ENCODE data around the gene TMEM183A.
"Not testable (repeated sequence)": the region's sequence is repeated elsewhere in the genome, so short reads cannot be mapped to it uniquely, and the experiment has no call there.

Gene TMEM183A

DNA sequence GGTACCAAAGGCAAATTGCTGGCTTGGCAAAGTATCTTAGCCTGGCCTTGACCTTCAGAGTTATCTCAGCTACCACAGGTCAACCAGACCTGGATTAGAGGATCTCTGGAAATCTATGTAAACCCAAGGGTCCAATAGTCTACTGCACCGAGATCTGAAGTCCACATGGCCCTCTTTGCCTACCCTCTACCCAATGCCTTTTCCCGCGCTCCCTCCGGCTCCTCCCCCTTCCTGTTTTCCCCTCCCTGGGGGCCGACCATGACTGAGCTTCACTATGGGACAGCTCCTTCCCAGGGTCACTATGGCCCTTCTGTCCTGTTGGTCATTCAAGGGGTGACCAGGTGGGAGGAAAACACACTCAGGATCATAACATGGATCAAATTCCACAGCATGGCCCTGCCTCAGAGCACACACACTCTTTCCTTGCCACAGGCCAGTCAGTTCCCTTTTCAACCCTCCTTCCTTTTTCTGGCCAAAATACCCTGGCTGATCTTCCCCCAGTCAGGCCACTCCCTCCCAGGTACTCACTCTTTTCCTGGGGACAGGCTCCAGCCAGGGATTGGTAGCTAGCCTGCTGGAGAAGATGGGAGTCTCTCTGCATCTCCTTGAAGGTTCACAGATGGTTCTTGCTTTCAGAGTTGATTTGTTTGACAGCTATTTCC, 19.1 kb upstream of the TMEM183A start:
- no peak for FAIRE-seq

DNA sequence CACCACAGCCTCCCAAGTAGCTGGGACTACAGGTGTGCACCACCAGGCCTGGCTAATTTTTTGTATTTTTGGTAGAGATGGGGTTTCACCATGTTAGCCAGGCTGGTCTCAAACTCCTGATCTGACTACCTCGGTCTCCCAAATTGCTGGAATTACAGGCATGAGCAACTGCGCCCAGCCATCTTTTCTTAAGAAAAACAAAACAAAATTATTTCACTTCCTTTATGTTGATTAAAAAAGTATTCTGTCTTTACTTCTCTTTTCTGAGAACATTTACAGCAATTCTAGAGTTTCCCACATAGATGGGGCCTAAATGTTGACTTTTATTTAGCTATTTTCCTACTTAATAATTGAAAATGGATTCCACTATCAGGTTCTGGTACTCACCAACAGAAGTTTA, 17.3 kb upstream of the TMEM183A start:
- no peak for FAIRE-seq

DNA sequence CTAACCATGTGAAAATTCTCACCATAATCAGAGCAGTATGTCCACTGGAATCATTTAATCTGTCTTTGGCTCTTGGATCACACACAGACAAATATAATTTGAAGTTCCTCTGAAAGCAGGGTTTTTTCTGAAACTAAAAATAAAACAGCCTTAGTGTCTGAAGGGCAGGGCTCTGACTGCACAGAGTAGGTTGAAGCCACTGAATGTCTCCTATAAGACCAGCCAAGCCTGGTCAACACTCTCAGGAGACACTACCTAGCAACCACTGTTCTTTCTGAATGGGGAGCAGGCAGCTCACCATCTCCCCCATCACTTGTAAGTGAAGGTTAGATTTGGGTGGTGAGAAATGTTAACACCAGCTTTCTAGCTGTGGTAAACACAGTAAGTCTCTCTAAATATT, 16.1 kb upstream of the TMEM183A start:
- no peak for FAIRE-seq

DNA sequence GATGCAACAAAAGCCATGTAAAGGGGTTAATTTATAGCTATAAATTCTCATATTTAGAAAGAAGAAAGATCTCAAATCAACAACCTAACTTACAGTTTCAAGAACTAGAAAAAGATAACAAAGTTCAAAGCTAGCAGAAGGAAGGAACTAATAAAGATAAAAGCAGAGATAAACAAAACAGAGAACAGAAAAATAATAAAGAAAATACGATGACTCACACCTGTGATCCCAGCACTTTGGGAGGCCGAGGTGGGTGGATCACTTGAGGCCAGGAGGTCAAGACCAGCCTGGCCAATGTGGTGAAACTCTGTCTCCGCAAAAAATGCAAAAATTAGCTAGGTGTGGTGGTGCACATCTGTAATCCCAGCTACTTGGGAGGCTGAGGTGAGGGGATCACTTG, 12.4 kb upstream of the TMEM183A start:
- no peak for FAIRE-seq

DNA sequence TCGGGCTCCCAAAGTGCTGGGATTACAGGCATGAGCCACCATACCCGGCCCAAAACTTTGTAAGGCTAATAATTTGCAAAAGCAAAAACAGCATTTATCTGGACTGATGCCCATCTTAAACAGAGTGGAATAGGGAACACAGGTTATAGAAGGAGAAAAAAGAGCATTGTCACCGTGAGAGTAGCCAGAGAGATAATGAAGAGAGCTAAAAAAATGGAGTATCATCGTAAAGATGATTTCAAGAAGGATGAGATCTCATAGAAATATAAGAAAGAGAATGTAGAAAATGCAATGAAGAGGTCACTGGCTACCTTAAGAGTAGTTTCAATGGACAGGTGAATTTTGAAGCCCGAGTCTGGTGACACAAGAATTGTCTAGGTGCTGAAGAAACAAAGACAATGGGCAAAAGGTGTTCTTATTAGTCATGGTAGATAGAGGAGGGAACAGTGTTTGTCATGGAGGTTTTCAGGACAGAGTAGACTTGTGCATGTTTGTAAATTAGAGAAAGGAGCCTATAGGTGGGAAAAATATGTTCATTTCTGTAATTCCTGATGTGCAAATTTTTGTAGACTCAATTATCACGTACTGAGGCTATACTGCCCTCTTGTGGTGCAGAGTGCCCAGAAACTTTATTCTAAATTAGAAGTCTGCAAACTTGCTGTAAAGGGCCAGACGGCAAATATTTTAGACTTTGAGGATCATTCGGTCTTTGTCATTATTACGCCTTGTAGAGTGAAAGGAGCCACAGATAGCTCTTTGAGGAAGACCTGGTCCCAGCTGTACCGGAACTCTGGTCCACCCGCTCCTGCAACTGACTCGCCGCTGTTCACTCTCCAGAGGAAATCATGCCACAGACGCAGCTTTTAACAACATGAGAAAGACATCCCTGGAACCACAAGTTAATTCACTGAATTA, 8.1 kb upstream of the TMEM183A start:
- FAIRE-seq, result peak; percentile 46

DNA sequence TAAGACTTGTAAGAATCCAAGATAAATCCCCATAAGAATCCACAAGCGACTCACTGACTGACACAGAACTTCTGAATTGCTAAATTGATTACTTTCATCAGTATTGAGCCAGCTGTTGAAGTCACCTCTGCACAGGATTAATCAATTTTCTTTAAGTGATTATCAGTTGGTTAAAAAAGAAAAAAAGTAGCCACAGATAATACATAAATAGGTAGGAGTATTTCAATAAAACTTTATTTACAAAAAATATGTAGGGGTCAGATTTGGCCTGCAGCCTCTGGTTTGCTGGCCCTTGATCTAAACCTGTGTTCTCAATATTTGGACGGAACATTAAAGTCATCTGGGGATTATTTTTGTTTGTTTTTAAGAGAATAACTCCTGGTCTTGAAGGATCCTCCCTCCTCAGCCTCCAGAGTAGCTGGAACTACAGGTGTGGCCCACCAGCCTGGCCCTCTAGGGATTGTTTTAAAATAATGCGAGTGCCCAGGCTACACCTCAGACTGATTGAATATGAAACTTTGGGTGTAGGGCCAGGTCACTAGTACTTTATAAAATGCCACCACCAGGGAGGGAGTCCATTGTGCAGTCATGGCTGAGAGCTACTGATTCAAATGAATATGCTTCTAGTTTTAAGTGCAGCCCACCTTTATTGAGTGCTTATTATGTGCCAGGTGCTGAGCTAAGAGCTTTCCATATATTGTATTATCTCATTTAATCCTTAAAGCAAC, 6.8 kb upstream of the TMEM183A start:
- no peak for FAIRE-seq

DNA sequence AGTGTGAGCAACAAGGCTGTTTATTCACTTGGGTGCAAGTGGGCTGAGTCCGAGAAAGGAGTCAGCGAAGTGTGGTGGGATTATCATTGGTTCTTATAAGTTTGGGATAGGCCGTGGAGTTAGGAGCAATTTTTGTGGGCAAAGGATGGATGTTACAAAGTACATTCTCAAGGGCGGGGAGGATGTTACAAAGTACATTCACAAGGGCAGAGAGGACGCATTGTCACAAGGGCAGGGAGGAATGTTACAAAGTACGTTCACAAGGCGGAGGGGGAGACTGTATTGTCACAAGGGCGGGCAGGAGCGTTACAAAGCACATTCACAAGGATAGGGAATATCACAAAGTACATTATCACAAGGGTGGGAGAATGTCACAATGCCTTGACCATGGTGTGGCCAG, 5.2 kb upstream of the TMEM183A start:
- FAIRE-seq, result no peak

DNA sequence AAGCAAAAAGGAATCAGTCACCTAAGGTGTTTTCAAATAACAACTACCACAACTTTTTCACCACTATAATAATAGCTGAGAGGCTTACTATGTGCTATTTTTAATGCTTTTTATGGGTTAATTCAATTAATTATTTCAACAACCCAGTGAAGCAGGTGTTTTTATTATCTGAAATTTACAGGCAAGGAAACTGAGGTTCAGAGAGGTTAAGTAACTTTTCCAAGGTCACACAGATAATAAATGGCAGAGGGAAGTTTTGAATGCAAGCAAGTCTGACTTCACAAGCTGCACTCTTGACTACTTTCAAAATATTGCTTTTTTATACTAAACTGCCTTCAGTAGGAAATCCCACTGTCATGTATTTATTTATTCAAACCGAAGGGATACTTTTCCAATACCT, 4.2 kb upstream of the TMEM183A start:
- FAIRE-seq, result no peak

DNA sequence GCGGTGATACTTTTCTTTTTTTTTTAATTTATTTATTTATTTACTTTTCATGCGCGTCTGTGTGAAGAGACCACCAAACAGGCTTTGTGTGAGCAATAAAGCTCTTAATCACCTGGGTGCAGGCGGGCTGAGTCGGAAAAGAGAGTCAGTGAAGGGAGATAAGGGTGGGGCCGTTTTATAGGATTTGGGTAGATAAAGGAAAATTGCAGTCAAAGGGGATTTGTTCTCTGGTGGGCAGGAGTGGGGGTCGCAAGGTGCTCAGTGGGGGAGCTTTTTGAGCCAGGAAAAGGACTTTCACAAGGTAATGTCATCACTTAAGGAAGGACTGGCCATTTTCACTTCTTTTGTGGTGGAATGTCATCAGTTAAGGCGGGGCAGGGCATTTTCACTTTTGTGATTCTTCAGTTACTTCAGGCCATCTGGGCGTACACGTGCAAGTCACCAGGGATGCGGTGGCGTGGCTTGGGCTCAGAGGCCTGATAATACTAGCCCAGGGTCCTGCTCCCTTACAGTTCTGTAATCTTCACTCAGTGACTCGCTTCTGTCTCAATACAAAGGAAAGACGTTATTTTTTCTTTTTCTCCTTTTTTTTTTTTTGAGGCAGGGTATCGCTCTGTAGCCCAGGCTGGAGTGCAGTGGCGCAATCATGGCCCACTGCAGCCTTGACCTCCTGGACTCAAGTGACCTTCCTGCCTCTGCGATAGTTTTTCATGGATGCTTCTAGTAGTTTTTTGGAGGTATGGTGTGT, 1.6 kb upstream of the TMEM183A start:
- FAIRE-seq, result not testable (repeated sequence)

DNA sequence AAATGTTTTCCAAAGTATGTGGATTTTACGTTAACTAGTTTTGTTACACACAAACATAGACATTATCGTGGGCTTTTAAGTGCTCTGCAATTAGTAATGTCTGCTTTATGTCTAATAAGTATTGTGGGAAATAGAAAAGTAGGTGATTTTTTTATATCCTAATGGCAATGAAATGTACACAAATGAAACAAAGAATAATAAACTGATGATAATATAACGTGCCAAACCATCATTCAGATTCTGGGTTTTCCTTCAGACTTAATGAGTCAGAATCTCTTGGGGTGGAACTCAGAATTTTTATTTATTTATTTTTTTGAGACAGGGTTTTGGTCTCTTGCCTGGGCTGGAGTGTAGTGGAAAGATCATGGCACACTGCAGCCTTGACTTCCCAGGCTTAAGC, 2.0 kb downstream of the TMEM183A start:
- FAIRE-seq, result no peak

DNA sequence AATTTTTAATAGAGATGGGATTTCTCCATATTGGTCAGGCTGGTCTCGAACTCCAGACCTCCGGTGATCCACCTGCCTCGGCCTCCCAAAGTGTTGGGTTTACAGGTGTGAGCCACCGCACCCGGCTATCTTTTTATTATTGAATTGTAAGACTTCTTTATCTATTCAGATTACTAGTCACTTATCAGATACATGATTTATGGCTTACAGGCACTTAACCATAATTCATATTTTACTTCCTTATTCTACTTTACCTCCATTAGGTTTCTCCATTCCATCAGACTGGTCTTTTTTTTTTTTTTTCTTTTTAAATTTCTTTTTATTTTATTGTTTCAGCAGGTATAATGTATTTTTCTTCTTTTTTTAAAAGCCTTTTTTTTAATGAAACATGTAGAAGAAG, 4.4 kb downstream of the TMEM183A start:
- no peak for FAIRE-seq

DNA sequence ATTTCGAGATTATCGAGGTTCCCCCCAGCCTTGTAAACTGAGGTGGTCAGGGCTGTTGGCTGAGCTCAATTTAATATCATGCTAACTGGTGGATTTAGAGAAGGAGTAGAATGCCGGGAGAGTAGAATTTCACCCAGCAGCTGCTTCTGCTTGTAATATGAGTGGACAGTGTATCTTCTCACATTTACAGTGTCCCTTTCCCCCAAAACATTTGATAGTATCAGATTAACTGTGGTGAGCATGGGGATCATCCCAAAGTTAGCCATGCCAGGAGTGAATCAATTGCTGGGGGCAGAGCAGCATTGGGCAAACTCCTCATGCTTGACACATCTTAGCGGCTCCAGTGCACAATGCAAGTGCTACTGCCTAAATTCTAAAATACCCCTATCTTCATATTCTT, 9.9 kb downstream of the TMEM183A start:
- no peak for FAIRE-seq

DNA sequence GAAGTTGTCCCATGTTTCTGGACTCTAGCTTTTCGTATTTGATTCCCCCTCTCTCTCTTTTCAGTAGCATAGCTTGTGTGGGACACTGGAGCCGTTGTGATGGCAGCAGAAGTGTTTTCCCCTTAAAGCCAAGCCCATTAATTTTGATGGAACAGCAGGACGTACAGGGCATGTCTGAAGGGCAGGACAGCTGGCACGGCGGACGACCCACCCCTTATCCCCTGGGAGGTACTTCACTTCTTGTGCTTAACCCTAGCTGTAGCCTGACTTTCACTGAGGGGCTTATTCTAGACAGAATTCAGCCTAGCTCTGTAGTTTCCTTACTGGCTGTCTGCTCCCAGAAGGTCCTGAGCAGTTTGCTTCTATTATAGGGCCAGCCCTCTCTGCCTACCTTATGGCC, 10.5 kb downstream of the TMEM183A start:
- no peak for FAIRE-seq

DNA sequence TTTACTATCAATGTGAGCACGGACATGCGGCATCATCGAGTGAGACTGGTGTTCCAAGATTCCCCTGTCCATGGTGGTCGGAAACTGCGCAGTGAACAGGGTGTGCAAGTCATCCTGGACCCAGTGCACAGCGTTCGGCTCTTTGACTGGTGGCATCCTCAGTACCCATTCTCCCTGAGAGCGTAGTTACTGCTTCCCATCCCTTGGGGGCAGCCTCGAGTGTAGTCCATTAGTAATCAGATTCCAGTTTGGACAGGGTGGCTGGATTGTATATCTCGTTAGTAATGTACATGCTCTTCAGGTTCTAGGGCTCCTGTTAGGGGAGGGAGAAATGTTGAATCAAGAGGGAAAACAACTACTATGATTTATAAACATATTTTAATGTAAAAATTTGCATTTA, 15.7 kb downstream of the TMEM183A start:
- FAIRE-seq, result not testable (repeated sequence)

DNA sequence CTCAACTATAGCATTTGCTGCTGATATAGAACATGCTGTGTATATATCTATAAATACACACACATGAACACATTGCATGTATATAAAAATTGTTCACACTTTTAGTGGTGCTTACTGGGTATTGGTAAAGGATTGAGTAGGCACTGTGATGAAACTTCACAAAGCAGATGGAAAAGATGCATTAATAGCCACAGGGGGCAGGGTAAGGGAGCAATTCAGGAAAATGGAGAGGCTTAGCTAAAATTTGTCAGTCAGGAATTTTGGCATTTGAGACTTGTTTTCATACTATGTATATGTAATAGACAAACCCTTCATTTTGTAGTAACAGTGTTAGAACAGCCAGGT, 18.5 kb downstream of the TMEM183A start:
- FAIRE-seq, result no peak

DNA sequence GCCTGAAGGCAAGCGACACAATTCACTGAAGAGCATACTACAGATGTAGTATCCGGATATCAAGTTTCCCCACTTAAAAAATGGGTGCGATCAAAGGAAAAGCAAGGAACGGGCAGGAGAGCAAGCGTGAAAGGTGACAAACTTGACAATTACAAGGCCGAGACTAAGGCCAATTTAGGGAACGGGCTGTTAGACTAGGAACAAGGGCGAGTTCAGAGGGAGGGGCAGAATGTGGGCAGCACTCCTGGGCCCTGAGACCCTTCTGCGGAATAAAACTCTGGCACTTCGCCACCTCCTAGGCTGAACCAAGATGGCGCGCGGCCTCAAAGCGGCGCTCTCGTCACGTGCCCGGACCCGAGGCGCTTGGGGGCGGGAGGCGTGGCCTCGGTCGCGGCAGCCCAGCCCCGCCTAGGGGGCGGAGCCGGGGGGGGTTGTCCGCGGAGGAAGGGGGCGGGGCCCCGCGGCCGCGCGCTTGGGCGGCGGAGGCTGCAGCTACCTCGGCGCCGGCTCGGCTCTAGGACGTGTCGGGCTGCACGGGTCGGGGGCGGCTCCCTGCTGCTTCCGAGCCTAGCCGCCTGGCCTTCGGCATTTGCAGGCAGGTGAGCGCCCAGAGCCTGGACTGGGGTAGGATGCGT, 19.0 kb downstream of the TMEM183A start, which contains the start of gene PPFIA4:
Gene PPFIA4, plus strand, starts transcription at position 461 of the 635 bp plus-strand sequence. CDS start 12,518 bp downstream, outside the sequence.
- FAIRE-seq, result no peak

DNA sequence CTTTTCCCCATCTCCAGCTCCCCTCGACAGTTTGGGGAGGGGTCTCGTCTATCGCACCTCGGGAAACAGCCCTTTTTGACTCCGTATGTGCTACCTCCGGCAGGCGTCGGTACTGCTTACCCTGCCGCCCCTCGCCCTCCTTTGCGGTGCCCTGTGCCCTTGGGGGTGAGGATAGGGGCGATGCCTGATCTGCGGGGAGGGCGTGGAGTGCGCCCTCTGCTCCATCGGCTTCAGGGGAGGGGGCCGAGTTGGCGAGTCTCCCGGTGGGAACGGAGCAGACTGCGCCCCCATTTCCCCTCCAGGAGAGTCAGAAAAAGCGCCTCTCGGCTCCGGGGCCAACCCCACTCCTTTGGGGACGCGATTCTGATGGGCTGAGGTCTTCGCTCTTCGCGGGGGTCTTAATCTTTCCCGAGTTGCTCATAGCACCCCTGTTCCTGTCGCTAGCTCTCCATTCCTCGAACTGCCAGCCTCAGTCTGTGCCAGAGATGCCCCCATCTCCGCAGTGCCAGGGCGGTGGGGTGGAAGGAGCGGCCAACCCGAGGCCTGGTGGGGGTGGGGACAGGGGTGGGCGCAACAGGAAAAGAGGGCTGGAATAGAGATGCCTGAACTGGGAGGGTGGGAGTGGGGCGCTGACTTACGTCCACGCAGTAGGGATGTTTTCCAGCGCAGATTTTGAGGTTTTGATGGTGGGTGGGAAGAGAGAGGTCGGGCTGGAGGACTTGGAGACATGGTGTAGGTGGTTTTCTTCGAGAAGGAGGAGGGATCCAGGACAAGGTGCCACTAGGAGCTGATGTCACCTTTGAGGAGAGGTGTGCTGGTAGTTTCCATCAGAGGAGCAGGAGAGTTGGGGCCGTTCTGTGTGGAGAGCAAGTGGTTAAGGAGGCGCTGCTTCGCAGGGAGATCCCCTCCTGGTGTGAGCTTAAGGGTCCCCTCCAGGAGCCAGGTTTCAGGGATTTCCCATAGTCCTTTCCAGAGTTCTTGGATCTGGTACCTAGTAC, 19.8 kb downstream of the TMEM183A start:
- FAIRE-seq, result no peak

DNA sequence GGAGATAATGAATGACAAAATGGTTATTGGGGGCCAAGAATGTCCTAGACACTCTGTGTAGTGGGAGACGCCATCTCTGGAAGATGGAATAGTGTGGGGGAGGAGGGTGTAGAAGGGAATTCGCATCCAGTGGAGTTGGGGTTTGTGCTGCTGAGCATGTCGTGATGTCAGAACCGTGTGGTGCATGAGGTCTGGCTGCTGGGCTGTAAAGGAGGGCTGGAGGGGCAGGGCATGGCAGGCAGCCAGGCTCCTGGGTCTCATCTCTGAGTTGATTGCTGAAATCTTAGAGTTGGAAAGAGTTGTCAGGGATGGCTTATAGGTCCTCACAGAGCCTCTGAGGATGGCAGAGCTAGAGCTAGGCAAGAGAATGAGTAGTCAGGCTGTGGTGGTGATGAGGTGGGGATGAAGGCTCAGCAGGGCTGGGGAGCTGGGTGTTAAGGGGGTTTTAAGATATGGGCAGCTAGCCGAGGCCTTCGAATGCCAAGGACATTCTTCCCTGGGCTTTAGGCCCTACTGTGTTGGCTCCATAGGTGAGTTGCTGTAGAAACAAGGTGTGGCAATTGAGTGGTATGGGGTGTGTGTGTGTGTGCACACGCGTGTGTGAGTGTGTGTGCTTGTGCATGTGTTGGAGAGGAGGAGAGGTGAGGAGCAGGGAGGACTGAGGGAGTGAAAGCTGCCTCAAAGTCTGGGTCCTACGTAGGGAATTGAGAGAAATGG, 21.1 kb downstream of the TMEM183A start:
- FAIRE-seq, result no peak

DNA sequence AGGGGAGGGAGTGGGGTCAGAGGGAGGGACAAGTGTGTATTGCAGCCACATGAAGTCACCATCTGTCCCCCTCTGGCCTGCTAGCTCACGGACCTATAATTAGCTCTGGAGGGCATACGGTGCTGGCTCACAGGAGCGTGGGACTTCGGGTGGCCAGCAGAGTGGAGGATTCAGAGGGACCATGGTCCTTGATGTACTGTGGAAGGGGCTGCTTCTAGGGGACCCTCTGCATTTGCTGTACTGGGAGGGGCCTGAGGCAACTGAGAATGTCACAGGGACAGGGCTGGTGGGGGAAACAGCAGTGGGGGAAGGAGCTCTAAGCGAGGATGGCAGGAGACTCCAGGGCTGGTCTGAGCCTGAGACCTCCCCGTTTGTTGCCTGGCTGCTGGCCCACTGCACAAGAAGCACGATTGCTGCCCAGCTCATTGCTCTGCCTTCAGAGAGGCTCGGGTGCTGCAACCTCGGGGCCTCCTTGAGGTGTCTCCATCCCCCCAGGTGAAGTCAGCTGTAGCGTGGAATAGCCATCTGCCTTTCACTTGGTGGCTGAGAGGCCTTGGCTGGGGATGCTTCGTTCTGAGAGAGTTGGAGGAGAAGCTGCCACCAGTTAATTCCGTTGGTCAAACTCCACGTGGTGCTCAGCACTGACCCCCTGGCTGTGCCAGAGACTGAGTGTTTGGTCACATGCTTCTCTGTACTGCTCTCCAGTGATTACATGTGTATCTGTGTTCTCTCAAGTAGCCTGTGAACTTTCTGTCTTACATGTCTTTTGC, 21.8 kb downstream of the TMEM183A start:
- FAIRE-seq, result no peak

DNA sequence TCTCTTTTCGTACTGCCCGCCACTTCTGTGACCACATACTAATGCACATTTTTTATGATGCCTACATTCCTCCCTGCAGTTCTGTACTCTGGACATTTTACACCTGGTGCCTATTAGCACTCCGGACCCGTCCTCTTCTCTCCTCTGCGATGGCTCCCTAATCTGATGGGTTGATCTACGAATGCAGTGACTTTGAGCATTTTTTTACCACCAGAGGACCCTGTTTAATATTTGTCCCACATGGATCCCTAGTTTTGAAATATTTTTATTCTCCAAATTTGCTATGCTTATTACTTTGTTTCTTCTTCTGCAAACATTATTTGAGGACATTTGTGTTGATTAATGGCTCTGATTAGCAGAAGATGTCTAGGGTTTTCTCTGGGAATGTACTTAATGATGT, 24.3 kb downstream of the TMEM183A start:
- FAIRE-seq, result no peak
